SH-SY5Y (cell line): Measurements from ENCODE around the gene CCDC136.

ENCODE experiments used
- GATA2 ChIP-seq: IDR thresholded peaks from 2 replicates; pipeline ENCODE4 v1.6.1; 2011; ENCODE audit warnings: mild to moderate bottlenecking, low read depth, low read length
- GATA3 ChIP-seq: IDR thresholded peaks from 2 replicates; pipeline ENCODE4 v1.6.1; 2011; ENCODE audit warnings: low read depth, mild to moderate bottlenecking, low read length, moderate library complexity

- TF ChIP-seq GATA3 (no peak), GATA2 (no peak)
Observed at GRCh38 chr7:128812514-128813168, 20.9 kb downstream of the CCDC136 start.
